GM12872 (cell line): ENCODE data around the gene ANKRD40.

Source experiments
- CTCF ChIP-seq: IDR thresholded peaks from 3 replicates; pipeline ENCODE4 v1.5.1; 2011; ENCODE audit warnings: low read depth, mild to moderate bottlenecking, low read length, moderate library complexity; ENCODE audit not compliant: insufficient read depth

Gene ANKRD40

GRCh38 chr17:50653738-50654137 is 54.0 kb downstream of the ANKRD40 start:
- no peak for TF ChIP-seq CTCF

- no peak for TF ChIP-seq CTCF
These were observed 56.1 kb downstream of the ANKRD40 start for GRCh38 chr17:50651661-50652060.

- no peak for TF ChIP-seq CTCF
These were observed 58.4 kb downstream of the ANKRD40 start for GRCh38 chr17:50649042-50649908.

GRCh38 chr17:50647187-50647586 is 60.5 kb downstream of the ANKRD40 start:
- TF ChIP-seq CTCF, result no peak

GRCh38 chr17:50645748-50646682 is 61.7 kb downstream of the ANKRD40 start:
- no peak for TF ChIP-seq CTCF
